HEK293T (cell line): ENCODE data around the gene TYMP.

Experiments used
- BHLHE40 ChIP-seq: fragments of 450-650 bp; IDR thresholded peaks from 2 replicates; pipeline ENCODE4 v1.6.1; 2016; ENCODE audit warnings: mild to moderate bottlenecking, moderate library complexity, borderline replicate concordance
- FOXK2 ChIP-seq: fragments of 450-650 bp; IDR thresholded peaks from 2 replicates; pipeline ENCODE4 v1.6.1; 2016; ENCODE audit warnings: mild to moderate bottlenecking
- HDGF ChIP-seq: fragments of 450-650 bp; IDR thresholded peaks from 2 replicates; pipeline ENCODE4 v1.6.1; 2017; ENCODE audit warnings: antibody characterized with exemption, borderline replicate concordance
- L3MBTL2 ChIP-seq: fragments of 450-650 bp; conservative IDR thresholded peaks from 2 replicates; pipeline ENCODE4 v1.6.1; 2016; ENCODE audit warnings: mild to moderate bottlenecking
- LEF1 ChIP-seq: fragments of 450-650 bp; IDR thresholded peaks from 2 replicates; pipeline ENCODE4 v1.6.1; 2017; ENCODE audit warnings: mild to moderate bottlenecking, borderline replicate concordance
- NFRKB ChIP-seq: fragments of 450-650 bp; IDR thresholded peaks from 2 replicates; pipeline ENCODE4 v1.6.1; 2016; ENCODE audit warnings: mild to moderate bottlenecking, moderate library complexity
- TARDBP ChIP-seq: fragments of 450-650 bp; IDR thresholded peaks from 2 replicates; pipeline ENCODE4 v1.6.1; 2016
- ZNF384 ChIP-seq: fragments of 450-650 bp; IDR thresholded peaks from 2 replicates; pipeline ENCODE4 v1.6.1; 2016

DNA sequence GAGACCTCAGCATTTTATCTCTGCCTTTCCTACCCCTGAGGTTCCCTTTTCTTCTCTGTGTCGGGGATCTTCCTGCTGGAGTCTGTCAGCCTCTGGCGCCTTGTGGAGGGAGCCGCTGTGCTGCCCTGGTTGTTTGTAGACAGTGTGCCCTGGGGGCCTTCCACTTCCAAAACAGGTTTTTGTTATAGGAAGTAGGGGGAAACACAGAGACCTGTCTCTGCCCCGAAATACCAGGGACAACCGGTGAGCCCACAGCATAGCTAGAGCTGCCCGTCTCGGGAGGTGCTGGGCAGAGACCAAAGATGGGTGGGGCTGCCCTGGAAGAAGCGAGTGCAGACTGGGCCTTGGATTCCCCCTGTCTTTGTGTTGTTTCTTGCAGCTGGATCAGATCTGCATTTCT lies 13.7 kb downstream of the TYMP start:
- TF ChIP-seq L3MBTL2 (no peak), BHLHE40 (no peak), ZNF384 (no peak), FOXK2 (no peak), HDGF (no peak), LEF1 (no peak), TARDBP (no peak), NFRKB (no peak)
